Fibroblast of the aortic adventitia (primary cell): ENCODE data around the gene LCAT. TPM values are rescaled to one million over a fixed set of nuclear protein-coding genes. Genes with fewer than 3 reads are reported as not detected.

Experiments used
- DNase-seq: peaks from one replicate; pipeline ENCODE4 v3.0.0-alpha.2; 2010; ENCODE audit warnings: low read depth
- H3K4me3 ChIP-seq: 2 replicates; pipeline ENCODE4 v1.5.1; 2011; ENCODE audit warnings: low read depth, mild to moderate bottlenecking, control low read depth, low read length, moderate library complexity
- CTCF ChIP-seq: IDR thresholded peaks from 2 replicates; pipeline ENCODE4 v1.5.1; 2011; ENCODE audit warnings: mild to moderate bottlenecking, low read length, control low read depth, inconsistent platforms; ENCODE audit not compliant: insufficient read depth
- total RNA-seq: library from RNA; depleted of rRNA; stranded (reverse); fragments of >200 nt; gene quantifications from 2 replicates; pipeline ENCODE4 v1.2.3, GENCODE V29; 2012; ENCODE audit warnings: low replicate concordance

LCAT gene
- total RNA-seq, 1 donor, result 5.2 TPM

DNA sequence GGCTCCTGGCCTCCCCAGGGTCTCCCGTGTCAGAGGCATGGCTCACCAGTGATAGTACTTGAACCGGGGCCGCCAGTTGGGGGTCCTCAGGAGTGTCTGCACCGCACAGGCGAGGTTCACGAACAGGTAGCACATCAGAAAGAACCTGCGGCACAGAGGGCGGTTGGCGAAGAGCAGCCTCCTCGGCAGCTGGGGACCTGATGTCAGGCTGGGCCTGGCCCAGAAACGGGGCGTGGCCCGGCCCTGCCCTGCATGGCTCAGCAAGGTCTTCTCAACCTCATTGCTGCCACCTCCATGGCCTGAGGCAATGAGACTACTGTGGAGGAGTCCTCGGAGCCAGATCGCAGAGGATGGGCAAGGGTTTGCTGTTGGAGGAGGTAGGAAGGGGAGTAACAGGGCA, 4.1 kb upstream of the LCAT start:
- no peak for TF ChIP-seq CTCF
- H3K4me3 ChIP-seq, result no peak overlapping the region
- DNase-seq, result no peak

GRCh38 chr16:67946966-67947558, 3.1 kb upstream of the LCAT start:
- no peak for DNase-seq
- no peak for TF ChIP-seq CTCF

GRCh38 chr16:67946128-67946569, 2.2 kb upstream of the LCAT start:
- DNase-seq, result no peak
- TF ChIP-seq CTCF, result no peak

More at GRCh38 chr16:67946966-67947558, 3.1 kb upstream of the LCAT start:
- no peak overlapping the region for H3K4me3 ChIP-seq

DNA sequence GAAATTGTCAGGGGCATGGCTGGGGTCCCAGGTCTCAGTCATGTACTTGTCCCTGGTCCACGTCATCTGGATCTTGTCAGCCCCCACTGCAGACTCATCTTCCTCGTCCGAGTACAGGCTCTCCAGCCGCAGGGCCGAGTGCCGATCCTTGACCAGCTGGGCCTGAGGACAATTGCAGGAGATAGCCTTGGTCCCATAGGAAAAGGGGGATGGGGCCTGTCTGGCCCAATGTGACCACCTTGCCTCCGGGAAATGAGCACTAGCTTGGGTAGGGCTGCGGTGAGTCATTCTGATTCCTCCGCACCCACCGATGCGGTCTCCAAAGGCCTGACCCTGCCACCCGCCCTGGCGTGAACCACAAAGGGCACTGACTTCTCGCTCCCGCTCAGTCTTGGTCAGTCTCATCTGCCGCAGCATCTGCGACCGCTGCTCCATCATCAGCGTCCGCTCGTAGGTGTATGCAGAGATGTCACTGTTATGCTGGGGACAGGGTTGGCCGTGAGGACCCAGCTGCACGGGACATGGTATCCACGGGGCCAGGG, 1.5 kb upstream of the LCAT start:
- DNase-seq, result no peak

More at GRCh38 chr16:67946128-67946569, 2.2 kb upstream of the LCAT start:
- no peak overlapping the region for H3K4me3 ChIP-seq

DNA sequence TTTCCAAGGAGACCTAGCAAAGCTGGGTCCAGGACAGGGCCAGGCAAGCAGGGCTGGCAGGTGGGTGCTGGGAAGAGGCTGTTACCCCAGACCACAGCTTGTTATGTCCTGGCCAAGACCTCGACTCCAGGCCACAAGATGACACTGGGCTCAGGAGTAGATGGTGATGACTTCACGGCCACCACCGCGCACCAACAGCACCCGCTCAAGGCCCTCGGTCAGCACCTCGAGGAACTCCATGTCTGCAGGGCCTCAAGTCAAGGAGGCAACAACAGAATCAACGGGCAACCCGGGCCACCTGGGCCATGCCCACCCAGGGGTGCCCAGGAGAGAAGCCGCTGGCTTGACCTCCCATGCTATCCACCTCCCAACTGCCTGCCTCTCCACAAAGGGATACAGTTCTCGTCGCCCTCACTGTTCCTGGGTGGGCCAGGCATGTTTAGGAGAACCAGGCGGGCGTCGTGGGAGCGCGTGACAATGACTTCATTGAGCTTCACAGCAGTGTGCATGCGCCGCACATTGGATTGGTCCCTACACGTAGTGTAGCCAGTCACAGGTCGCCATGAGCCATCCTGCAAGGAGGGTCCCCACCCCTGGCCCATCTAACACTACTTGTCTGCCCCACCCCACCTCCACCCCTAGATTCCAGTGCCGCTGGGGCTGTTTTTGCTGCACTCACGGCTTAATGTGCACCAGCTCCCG, 921 bp upstream of the LCAT start:
- DNase-seq, result no peak
- no peak for TF ChIP-seq CTCF

More for the DNA sequence above, 1.5 kb upstream of the LCAT start:
- no peak overlapping the region for H3K4me3 ChIP-seq
- no peak for TF ChIP-seq CTCF

DNA sequence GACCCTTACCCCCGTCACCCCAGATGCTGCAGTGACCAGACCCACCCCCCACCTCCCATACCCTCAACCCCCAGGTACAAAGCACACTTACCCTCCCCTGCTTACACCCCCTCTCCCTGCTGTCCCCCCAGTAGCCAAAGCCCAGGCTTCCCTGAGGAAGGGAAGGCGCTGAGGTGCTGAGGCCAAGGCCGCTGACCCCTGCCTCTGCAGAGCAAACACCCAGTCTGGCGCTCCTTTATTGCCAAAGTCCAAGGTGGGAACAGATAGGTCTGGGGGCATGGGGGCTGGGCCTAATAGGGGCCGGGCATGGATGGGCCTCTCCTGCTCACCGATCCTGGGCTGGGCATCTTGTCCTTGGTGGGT, 683 bp downstream of the LCAT start:
- no peak for TF ChIP-seq CTCF
- no peak overlapping the region for H3K4me3 ChIP-seq
- DNase-seq, result no peak

More for the DNA sequence above, 921 bp upstream of the LCAT start:
- H3K4me3 ChIP-seq, result no peak overlapping the region
